ENCODE results near the gene FGF5.
"Not testable (repeated sequence)": the region's sequence is repeated elsewhere in the genome, so short reads cannot be mapped to it uniquely, and the experiment has no call there.

The FGF5 gene

GRCh38 chr4:80254114-80254513 lies 12.3 kb upstream of the FGF5 start:
- FAIRE-seq: no peak

- FAIRE-seq: no peak
Observed at GRCh38 chr4:80255329-80256095, 11.0 kb upstream of the FGF5 start.

- FAIRE-seq: no peak
Observed at GRCh38 chr4:80257851-80258250, 8.6 kb upstream of the FGF5 start.

GRCh38 chr4:80259012-80259411 lies 7.5 kb upstream of the FGF5 start:
- no peak for FAIRE-seq

DNA sequence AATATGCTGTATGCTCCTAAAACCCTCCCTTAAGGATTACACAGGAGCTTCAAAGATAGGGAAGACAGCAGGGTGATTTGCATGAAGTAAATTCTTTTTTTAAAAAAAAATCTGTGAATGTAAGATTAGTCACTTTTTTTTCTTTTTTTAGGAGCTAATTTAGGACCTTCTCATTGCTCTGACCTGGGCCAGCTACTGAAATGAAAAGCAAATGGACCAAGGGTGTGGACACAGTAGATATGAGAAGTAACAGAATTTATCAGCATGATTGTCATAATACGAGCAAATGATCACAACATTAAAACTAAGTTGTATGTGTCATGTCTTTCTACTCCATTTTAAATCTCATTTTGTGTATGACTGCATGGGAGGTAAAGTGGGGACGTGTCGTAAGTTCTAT lies 6.6 kb upstream of the FGF5 start:
- no peak for FAIRE-seq

DNA sequence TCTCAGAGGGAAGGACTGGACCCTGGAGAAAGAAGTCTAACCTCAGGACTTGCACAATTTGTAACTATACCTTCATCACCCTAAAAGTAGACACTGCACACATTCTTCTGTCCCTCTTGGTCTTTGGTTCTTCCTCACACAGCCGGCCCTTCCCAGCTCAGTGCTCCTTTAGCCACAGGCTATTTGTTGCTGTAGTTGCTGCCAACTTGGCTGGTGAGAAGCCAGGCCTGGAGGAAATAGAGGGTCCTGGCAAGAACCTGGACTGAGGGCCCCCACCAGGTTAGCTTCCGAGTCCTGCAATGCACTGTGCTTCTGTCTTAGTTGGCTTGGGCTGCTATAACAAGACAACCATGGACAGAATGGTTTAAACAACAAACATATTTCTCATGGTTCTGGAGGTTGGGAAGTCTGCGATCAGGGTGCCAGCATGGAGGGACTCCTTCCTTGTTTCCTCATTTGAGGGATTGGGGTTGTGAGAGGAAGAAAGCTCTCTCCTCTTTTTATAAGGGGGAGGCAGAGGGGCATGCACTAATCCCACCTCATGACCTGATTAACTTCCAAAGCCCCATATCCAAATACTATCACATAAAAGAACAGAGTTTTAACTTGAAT lies 4.4 kb upstream of the FGF5 start:
- no peak for FAIRE-seq

DNA sequence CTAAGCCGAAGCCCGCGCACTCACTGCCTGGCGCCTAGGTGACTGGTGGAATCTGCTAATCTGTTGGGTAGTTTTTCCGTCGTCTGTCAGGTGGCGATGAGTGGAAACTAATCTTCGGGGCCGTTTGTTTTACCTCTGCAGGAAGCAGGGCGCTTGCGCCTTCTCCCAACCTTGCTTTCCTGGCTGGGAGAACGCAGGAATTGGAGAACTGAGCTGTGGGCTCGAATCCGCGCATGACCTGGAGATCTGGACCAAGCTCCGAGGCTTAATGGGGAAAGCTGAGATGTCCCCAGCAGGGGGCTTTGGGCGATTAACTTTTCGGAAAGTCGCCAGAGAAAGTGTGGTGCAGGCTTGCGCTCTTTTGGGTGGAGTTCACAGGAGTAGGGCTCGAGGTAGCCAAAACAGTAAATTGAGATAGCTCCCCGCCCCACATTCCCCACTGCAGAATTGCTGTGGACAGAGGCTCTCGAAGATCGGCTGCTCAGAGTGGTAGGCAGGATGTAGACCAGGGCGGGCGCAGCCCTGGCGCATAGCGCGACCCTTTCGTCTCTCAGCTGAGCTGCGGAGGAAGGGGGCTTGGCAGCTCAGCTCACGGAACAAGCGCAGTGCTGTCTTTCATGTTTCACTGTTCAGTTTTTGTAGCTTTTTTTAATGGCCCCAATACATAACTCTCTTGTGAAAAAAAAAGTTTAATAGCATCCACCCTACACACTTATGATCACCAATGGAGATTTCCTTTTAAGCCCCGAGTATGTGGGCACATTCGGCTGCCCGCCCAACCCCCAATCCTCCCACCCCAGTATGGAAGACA lies 2.7 kb upstream of the FGF5 start:
- FAIRE-seq: no peak

GRCh38 chr4:80264352-80264647 lies 2.2 kb upstream of the FGF5 start:
- no peak for FAIRE-seq

GRCh38 chr4:80264825-80265224 lies 1.6 kb upstream of the FGF5 start:
- FAIRE-seq: no peak

DNA sequence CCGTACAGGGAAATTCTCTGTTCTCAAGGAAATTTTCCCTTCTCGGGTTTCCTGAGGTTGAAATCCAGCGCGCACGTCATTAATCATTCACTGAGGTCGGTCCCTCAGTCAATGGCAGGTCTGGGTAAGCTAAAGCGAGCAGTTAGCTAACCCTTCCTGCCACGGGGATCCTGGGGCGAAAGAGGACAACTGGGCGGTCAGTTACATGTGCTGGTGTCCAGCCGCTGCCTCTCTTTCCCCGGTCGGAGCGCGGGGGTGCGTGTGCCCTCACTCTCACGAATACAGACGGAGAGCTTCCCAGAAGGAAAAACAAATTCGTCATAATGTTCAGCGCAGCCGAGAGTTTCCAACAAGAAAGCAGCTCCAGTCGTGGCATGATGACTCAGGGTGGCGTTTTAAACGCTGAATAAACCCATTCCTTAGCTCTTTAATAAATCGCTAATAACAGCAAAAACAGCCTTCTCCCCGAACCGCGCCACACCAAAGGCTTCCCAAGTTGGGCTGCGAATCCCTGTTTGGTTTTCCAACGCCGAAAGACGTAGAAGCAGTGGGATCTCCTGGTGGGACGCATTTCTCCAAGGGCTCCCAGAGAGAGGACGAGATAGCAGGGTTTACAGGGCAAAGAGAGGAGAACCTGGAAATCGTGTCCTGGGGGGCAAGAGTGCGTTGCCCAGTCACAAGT lies 752 bp upstream of the FGF5 start:
- no peak for FAIRE-seq

- FAIRE-seq: no peak
Observed at GRCh38 chr4:80266902-80267380, 477 bp downstream of the FGF5 start.

DNA sequence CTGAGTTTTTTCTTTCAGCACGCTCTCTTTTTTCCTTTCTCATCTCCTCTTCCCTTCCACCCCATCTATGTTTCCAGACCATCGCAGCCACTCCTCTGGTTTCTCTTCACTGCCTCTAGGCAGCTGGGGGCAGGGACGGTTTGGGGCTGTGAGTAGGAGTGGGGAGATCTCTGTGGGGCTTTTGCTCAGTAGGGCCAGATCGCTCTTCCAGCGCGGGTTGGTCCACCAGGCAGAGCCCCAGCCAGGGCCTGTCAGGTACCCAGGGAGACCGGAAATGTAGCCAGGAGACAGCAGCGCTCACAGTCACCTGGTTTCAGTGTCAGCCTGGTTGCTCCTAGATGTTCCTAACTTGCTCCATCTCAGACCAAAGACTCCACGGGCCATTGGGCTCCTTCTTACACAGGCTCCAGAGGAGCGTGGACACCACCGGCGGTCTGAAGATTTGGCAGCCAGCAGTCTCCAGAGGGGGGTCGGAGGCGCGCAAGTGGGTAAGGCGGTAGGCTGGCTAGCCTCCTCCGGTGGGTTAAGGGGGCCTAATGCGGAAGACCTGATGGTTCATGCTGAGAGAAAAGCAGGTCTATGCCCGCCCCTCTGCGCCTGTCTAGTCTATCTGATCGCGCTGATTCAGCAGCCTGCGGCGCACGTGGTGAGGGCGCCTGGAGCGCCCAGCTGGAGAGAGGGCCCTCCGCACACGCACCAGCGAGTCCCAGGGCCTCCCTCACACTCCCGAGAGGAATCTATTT lies 1.8 kb downstream of the FGF5 start:
- no peak for FAIRE-seq

- no peak for FAIRE-seq
Observed at GRCh38 chr4:80268936-80269335, 2.5 kb downstream of the FGF5 start.

DNA sequence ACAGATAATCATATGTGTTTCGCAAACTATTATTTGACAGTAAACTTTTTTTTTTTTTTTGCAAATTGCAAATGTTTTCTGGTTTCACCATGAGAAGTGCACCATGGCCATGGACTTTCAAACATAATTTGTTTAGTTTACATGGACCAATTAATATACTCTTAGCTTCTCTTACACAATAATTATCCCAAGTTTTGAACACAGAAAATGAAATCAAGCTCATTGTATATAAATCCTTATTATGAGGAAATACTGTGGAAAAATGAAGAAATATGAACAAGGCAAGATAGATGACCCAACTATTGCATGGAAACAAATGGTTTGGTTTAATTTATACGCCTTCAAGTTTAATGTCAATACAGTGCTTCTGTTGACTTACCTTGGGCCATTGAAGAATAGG lies 3.9 kb downstream of the FGF5 start:
- no peak for FAIRE-seq

DNA sequence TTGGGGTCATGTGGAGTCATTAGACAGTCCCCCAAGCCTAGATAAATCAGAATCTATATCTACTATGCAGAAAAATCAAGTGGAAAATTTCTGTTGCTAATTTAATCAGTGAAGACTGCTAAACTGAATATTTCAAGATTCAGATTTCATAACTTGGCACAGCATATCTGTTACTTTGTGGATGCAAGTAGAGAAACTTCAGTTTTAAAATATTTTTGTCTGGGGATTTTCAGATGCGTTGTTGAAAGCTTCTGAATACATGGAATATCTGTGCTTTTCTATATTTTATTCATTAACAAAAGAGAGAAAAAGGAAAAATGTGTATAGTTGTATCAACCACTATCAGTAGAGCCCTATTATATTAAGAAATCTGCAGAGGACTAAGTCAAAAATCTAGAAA lies 4.4 kb downstream of the FGF5 start:
- no peak for FAIRE-seq

DNA sequence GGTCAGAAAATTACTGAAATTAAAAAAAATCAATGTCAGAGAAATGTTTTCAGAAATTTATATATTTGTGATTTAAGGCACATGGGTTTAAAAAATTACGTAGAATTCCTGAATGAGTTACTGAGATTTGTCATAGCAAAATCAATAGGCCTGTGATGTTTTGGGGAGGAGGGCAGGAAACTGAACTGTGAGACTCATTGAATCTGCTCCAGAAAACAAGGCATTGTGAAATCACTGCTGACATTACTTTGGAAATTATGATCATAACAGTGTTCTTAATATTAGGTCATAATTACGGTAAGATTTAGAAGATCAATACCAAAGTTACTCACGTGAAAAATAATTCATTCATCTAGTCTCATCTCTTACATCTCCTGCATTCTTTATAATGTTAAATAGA lies 5.3 kb downstream of the FGF5 start:
- no peak for FAIRE-seq

GRCh38 chr4:80276931-80277330 lies 10.5 kb downstream of the FGF5 start:
- FAIRE-seq: no peak

DNA sequence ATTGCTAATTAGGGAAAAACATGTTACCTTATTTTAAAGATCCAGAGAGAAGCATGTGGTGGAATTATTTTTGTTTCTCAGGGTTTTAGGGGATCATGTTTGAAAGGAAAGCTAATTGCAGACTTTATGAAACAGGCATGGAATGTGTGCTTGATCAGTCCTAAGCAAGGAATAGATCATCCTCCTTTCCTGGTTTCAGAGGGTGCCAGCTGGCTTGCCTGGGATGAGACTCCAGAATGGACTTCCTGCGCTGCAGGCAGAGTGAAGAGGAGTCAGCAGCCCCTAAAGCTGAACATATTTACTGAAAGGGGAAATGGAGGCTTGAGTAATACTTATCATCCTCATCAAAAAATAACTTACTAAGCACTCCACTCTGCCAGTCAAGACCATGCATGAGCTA lies 13.3 kb downstream of the FGF5 start:
- FAIRE-seq: no peak

DNA sequence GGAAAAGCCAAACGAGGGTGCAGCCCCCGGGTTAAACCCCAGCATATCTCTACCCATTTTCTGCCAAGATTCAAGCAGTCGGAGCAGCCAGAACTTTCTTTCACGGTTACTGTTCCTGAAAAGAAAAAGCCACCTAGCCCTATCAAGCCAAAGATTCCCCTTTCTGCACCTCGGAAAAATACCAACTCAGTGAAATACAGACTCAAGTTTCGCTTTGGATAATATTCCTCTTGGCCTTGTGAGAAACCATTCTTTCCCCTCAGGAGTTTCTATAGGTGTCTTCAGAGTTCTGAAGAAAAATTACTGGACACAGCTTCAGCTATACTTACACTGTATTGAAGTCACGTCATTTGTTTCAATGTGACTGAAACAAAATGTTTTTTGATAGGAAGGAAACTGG lies 20.0 kb downstream of the FGF5 start:
- FAIRE-seq: no peak

GRCh38 chr4:80290665-80291064 lies 24.2 kb downstream of the FGF5 start:
- FAIRE-seq: not testable (repeated sequence)

DNA sequence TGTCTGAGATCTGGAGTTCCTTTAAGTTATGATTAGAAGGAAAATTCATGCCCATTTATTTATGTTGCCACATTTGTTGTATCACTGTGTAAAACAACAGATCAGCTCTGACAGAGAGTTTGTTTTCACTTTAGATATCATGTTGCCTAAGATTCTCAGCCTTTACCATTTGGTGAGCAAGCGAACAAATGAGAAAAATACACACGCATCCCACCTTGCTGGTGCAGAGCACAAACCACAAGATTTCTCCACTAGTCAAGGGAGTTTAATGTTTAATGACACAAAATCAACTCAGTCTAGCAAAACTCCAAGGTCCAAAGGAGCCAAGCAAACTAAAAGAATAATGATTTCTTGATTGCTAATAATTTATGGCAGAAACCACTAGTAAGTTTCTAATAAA lies 27.7 kb downstream of the FGF5 start:
- FAIRE-seq: no peak

DNA sequence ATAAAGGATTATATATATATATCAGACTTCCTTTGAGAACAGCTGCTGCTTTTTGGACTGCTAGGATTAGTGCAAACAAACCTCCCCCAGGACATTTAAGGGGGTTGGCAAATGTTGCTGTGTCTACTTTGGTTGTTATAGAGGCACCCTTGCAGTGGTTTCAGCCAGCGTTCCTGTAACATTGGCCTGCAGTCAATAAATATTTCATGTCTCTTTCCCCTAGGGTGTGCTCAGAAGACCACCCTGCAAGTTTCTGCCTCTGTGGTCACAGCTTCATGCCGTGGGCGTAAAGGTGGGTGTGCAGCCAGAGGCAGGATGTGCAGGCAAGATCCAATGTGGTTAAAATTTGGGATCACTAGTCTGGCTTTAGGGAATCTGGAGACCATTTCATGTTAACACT lies 28.9 kb downstream of the FGF5 start:
- FAIRE-seq: no peak

- FAIRE-seq: no peak
Observed at GRCh38 chr4:80295826-80296225, 29.4 kb downstream of the FGF5 start.

Data from colon (tissue), 2 donors.